ENCODE measurements around the gene CHST9. TPM values are rescaled to one million over a fixed set of nuclear protein-coding genes. Genes with fewer than 3 reads are reported as not detected.

CHST9 gene
- total and polyA plus RNA-seq, 12 donors: 0.03 to 2.2 (median 0.13) TPM; not detected in 2

GRCh38 chr18:26868968-26869586 is 316.0 kb downstream of the CHST9 start:
- no peaks in the 10 kb centered on the region for H3K27me3 ChIP-seq
- no peak overlapping the region for H3K27ac ChIP-seq
- intact Hi-C loops (cut with DNase I): no loop called here
- H3K36me3 ChIP-seq (replicated peaks in 1 of 2): no peaks in the 10 kb centered on the region
- no peak overlapping the region for H3K4me3 ChIP-seq
- no peaks in the 10 kb centered on the region for H3K4me1 ChIP-seq (replicated peaks in 1 of 2)
- 49 to 54% (median 50%) methylated on average over 6 of the region's 6 CpGs for WGBS, 4 donors
- DNase-seq: no peak
- no peak for TF ChIP-seq POLR2A (IDR thresholded peaks at IDR 0.05)
- no peak for TF ChIP-seq CTCF (IDR thresholded peaks at IDR 0.05)
- H3K9me3 ChIP-seq (replicated peaks in 1 of 3): no peaks in the 10 kb centered on the region

GRCh38 chr18:26867471-26867870 is 317.6 kb downstream of the CHST9 start:
- H3K27ac ChIP-seq: no peak overlapping the region
- no peaks in the 10 kb centered on the region for H3K36me3 ChIP-seq (replicated peaks in 1 of 2)
- DNase-seq: no peak
- no peak for TF ChIP-seq CTCF (IDR thresholded peaks at IDR 0.05)
- TF ChIP-seq POLR2A (IDR thresholded peaks at IDR 0.05): no peak
- intact Hi-C loops (cut with DNase I): no loop called here
- 70 to 76% (median 75%) methylated on average over 4 of the region's 4 CpGs for WGBS, 4 donors
- H3K27me3 ChIP-seq: no peaks in the 10 kb centered on the region
- H3K4me1 ChIP-seq (replicated peaks in 1 of 2): no peaks in the 10 kb centered on the region
- H3K9me3 ChIP-seq (replicated peaks in 1 of 3): no peaks in the 10 kb centered on the region
- no peak overlapping the region for H3K4me3 ChIP-seq

- Histone ChIP-seq H3K27me3 (peaks cover 3% of the 10 kb centered on the region), H3K4me3 (no peak within 1 kb of the TSS), H3K9me3 (replicated peaks in 1 of 3) (no peaks in the 10 kb centered on the region), H3K27ac (no peak within 1 kb of the TSS), H3K4me1 (replicated peaks in 1 of 2) (no peaks in the 10 kb centered on the region), H3K36me3 (replicated peaks in 1 of 2) (no peaks in the 10 kb centered on the region)
- WGBS, 4 donors: 41 to 50% (median 44%) methylated on average over 5 of the region's 5 CpGs
- intact Hi-C loops (cut with DNase I): no loop called here
- no peak for DNase-seq
- no peak for TF ChIP-seq POLR2A (IDR thresholded peaks at IDR 0.05)
- TF ChIP-seq CTCF (IDR thresholded peaks at IDR 0.05): no peak
Observed at GRCh38 chr18:26865557-26865956, 319.6 kb downstream of the CHST9 start, which contains the start of gene AQP4. AQP4 (minus strand) TSS chr18:26865707; CDS start chr18:26865689, 18 bp downstream.

GRCh38 chr18:26864658-26865057 is 320.4 kb downstream of the CHST9 start:
- no peak for TF ChIP-seq POLR2A (IDR thresholded peaks at IDR 0.05)
- Histone ChIP-seq H3K9me3 (replicated peaks in 1 of 3) (no peaks in the 10 kb centered on the region), H3K4me3 (no peak overlapping the region), H3K36me3 (replicated peaks in 1 of 2) (no peaks in the 10 kb centered on the region), H3K4me1 (replicated peaks in 1 of 2) (no peaks in the 10 kb centered on the region), H3K27me3 (peaks cover 3% of the 10 kb centered on the region), H3K27ac (no peak overlapping the region)
- 67 to 76% (median 69%) methylated on average over 7 of the region's 7 CpGs for WGBS, 4 donors
- DNase-seq: no peak
- intact Hi-C loops (cut with DNase I): no loop called here

GRCh38 chr18:26863921-26864497 is 321.1 kb downstream of the CHST9 start:
- H3K4me1 ChIP-seq (replicated peaks in 1 of 2): no peaks in the 10 kb centered on the region
- no peaks in the 10 kb centered on the region for H3K36me3 ChIP-seq (replicated peaks in 1 of 2)
- H3K4me3 ChIP-seq: no peak overlapping the region
- TF ChIP-seq POLR2A (IDR thresholded peaks at IDR 0.05): no peak
- no peak for TF ChIP-seq CTCF (IDR thresholded peaks at IDR 0.05)
- no peak for DNase-seq
- peaks cover 3% of the 10 kb centered on the region for H3K27me3 ChIP-seq
- no peaks in the 10 kb centered on the region for H3K9me3 ChIP-seq (replicated peaks in 1 of 3)
- no peak overlapping the region for H3K27ac ChIP-seq
- intact Hi-C loops (cut with DNase I): no loop called here
- WGBS, 4 donors: 40 to 58% (median 49%) methylated on average over 9 of the region's 9 CpGs

All from adrenal gland (tissue), 12 donors.